Measurements from ENCODE around the gene LTBP4. TPM values are rescaled to one million over a fixed set of nuclear protein-coding genes. Genes with fewer than 3 reads are reported as not detected.
A peak's percentile ranks its signal among the peaks of the same experiment; 100 is the strongest.

The LTBP4 gene
- total RNA-seq, 6 experiments from 2014 or later = 19.3 to 40.8 (median 34.4) TPM

DNA sequence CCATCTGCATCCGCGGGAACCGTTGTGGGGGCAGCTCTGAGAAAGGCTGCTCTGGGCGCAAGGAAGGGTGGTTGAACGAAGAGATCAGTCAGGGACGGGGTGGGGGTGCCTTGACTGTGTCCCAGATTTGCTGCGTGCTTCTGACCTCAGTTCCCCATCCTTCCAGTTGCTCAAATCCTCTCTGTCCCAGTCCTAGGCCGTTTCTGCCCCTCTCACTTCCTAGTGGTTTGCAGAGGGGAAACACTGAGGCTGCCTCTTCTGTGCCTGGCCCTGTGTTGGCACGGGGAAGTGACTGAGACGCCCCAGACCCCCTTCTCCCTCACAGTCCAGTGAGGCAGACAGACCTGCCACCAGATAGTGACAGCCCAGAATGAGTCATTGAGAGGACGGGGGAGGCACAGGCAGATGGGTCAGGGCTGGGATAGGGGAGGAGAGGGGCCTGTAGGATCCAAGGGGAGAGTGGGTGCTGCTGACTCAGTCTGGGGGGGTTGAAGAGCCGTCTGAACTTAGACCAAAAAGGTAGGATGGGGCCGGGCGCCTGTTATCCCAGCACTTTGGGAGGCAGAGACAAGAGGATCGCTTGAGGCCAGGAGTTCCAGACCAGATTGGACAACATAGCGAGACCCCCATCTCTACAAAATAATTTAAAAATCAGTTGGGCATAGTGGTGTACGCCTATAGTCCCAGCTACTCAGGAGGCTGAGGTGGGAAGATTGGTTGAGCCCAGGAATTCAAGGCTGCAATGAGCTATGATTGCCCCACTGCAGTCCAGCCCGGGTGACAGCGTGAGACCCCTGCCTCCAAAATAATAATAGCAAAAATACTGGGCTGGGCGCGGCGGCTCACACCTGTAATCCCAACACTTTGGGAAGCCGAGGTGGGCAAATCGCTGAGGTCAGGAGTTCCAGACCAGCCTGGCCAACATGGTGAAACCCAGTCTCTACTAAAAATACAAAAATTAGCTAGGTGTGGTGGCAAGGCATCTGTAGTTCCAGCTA, 62.8 kb downstream of the LTBP4 start:
- peaks cover 0 to 4% (median 1%) of the 10 kb centered on the region in 4 donors for H3K4me1 ChIP-seq
- no peaks in the 10 kb centered on the region for H3K27me3 ChIP-seq
- no peak for DNase-seq
- no peaks in the 10 kb centered on the region for H3K9me3 ChIP-seq
- no peak for TF ChIP-seq POLR2A (IDR thresholded peaks at IDR 0.05)
- TF ChIP-seq, protein P1, sequence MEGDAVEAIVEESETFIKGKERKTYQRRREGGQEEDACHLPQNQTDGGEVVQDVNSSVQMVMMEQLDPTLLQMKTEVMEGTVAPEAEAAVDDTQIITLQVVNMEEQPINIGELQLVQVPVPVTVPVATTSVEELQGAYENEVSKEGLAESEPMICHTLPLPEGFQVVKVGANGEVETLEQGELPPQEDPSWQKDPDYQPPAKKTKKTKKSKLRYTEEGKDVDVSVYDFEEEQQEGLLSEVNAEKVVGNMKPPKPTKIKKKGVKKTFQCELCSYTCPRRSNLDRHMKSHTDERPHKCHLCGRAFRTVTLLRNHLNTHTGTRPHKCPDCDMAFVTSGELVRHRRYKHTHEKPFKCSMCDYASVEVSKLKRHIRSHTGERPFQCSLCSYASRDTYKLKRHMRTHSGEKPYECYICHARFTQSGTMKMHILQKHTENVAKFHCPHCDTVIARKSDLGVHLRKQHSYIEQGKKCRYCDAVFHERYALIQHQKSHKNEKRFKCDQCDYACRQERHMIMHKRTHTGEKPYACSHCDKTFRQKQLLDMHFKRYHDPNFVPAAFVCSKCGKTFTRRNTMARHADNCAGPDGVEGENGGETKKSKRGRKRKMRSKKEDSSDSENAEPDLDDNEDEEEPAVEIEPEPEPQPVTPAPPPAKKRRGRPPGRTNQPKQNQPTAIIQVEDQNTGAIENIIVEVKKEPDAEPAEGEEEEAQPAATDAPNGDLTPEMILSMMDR (IDR thresholded peaks at IDR 0.05) = no peak
- peak in 1 of 4 donors; percentile 18 for ATAC-seq
- intact Hi-C loops (cut with DNase I) = loop anchor here in 1 of 2 donors (10.0 kb wide), 2 partner anchors 141 to 481 kb away; no protein-coding TSS in a partner anchor
- H3K36me3 ChIP-seq = peaks cover 0 to 4% (median 0%) of the 10 kb centered on the region in 4 donors
- 40% methylated on average over 14 of the region's 24 CpGs for WGBS (ENCODE audit: insufficient coverage, low coverage, low lambda C conversion rate, missing lambda C conversion rate)
- H3K27ac ChIP-seq = peak overlapping the region in 1 of 3 donors; percentile 31
- H3K4me3 ChIP-seq = peak overlapping the region; percentile 60 to 81 (median 81)

GRCh38 chr19:40666803-40667438, 65.8 kb downstream of the LTBP4 start:
- ATAC-seq (no peak), DNase-seq (no peak)
- 84% methylated on average over 10 of the region's 14 CpGs for WGBS (ENCODE audit: insufficient coverage, low coverage, low lambda C conversion rate, missing lambda C conversion rate)
- intact Hi-C loops (cut with DNase I) = loop anchor here in 1 of 2 donors (10.0 kb wide), 2 partner anchors 138 to 478 kb away; no protein-coding TSS in a partner anchor
- H3K4me3 ChIP-seq = no peak overlapping the region
- no peak overlapping the region for H3K27ac ChIP-seq
- H3K36me3 ChIP-seq = peaks cover 0 to 26% (median 2%) of the 10 kb centered on the region in 4 donors
- no peaks in the 10 kb centered on the region for H3K27me3 ChIP-seq
- H3K4me1 ChIP-seq = peaks cover 0 to 4% (median 1%) of the 10 kb centered on the region in 4 donors
- H3K9me3 ChIP-seq = no peaks in the 10 kb centered on the region
- TF ChIP-seq, protein P1 (IDR thresholded peaks at IDR 0.05) = no peak
- TF ChIP-seq POLR2A (IDR thresholded peaks at IDR 0.05) = no peak

GRCh38 chr19:40667602-40668001, 66.4 kb downstream of the LTBP4 start:
- Histone ChIP-seq H3K9me3 (no peaks in the 10 kb centered on the region), H3K4me1 (peaks cover 0 to 4% (median under 1%) of the 10 kb centered on the region in 4 donors), H3K27me3 (no peaks in the 10 kb centered on the region), H3K36me3 (peaks cover 0 to 33% (median 2%) of the 10 kb centered on the region in 4 donors), H3K27ac (no peak overlapping the region), H3K4me3 (no peak overlapping the region)
- WGBS (ENCODE audit: insufficient coverage, low coverage, low lambda C conversion rate, missing lambda C conversion rate) = 60% methylated on average over 1 of the region's 14 CpGs
- no peak for TF ChIP-seq POLR2A (IDR thresholded peaks at IDR 0.05)
- TF ChIP-seq, protein P1 (IDR thresholded peaks at IDR 0.05) = no peak
- ATAC-seq (no peak), DNase-seq (no peak)
- intact Hi-C loops (cut with DNase I) = loop anchor here in 1 of 2 donors (10.0 kb wide), 2 partner anchors 137 to 477 kb away; no protein-coding TSS in a partner anchor

GRCh38 chr19:40668991-40669614, 67.9 kb downstream of the LTBP4 start:
- Histone ChIP-seq H3K36me3 (peaks cover 0 to 47% (median 4%) of the 10 kb centered on the region in 4 donors), H3K4me1 (no peaks in the 10 kb centered on the region), H3K27ac (no peak overlapping the region), H3K27me3 (no peaks in the 10 kb centered on the region), H3K9me3 (no peaks in the 10 kb centered on the region), H3K4me3 (no peak overlapping the region)
- WGBS (ENCODE audit: insufficient coverage, low coverage, low lambda C conversion rate, missing lambda C conversion rate) = 87% methylated on average over 7 of the region's 7 CpGs
- TF ChIP-seq, protein P1 (IDR thresholded peaks at IDR 0.05) = no peak
- no peak for TF ChIP-seq POLR2A (IDR thresholded peaks at IDR 0.05)
- intact Hi-C loops (cut with DNase I) = loop anchor here in 1 of 2 donors (10.0 kb wide), 2 partner anchors 136 to 476 kb away; no protein-coding TSS in a partner anchor
- no peak for DNase-seq
- ATAC-seq = no peak
